Heart left ventricle (tissue), 13 donors: ENCODE results near the gene GNL1.

Experiments
- CTCF ChIP-seq, 12 donors: fragments of 200-600 bp; sonication (generic) in 4 of 12; IDR thresholded peaks; one replicate each; pipeline versions ENCODE4 v1.5.0 to v1.8.0; 2018 to 2022; ENCODE audit warnings: antibody characterized with exemption in 12 of 12, mild to moderate bottlenecking in 5 of 12
- POLR2A ChIP-seq, 2 donors: fragments of 450-650 bp; IDR thresholded peaks; one replicate each; pipeline ENCODE4 v1.6.1; 2017; ENCODE audit warnings: antibody characterized with exemption in 2 of 2, mild to moderate bottlenecking in 2 of 2, moderate library complexity in 2 of 2
- donor health status: ischemic (EF 13 %, LVEDD 7.1; RV severe dilation, severe dysfunction).
- donor health status: DM: no; HTN: yes; CAD: no.
- donor health status: DM: no; HTN: no; CAD: no.
- donor health status: ischemic (EF 25% LVEDD 6.9; RV normal size, moderate dysfunction).
- donor health status: ischemic (EF 25% LVEDD 5.7; RV mildly dilated, moderate dysfunction).
- donor health status: ischemic (EF 35%, LVEDD 5.7; RV mildly dilated, moderate dysfunction).
- donor health status: nonischemic (EF 11% LVEDD 7.7; RV severe dilation, severe dysfunction).
- donor health status: DM: yes; HTN: yes; CAD: no.
- donor health status: PGD.
- donor health status: ischemic (EF 29% LVEDD 5.4; RV normal size, mild dysfunction).
- donor health status: nonischemic (EF 23%, LVEDD 6.1; RV moderate dilation, normal function).

- no peak for TF ChIP-seq POLR2A (IDR thresholded peaks at IDR 0.05)
- no peak for TF ChIP-seq CTCF (IDR thresholded peaks at IDR 0.05)
These were observed 8.8 kb downstream of the GNL1 start for GRCh38 chr6:30547454-30547853.
